GM12878 (cell line): ENCODE data around the gene PLEKHG2. TPM values are rescaled to one million over a fixed set of nuclear protein-coding genes. Genes with fewer than 3 reads are reported as not detected.

Experiments used
- ATAC-seq: fragments of 200-7000 bp; cut with Tn5 transposase; 3 replicates; pipeline ENCODE4 v1.9.1; 2020; ENCODE audit warnings: mild to moderate bottlenecking, moderate library complexity
- BruUV-seq: library from RNA; stranded (reverse); fragments of 400-500 nt; replicated peaks from 2 replicates; lab custom pipeline; 2021; lab: Mats Ljungman, UMichigan
- CTCF ChIA-PET: fragments of 300-600 bp; sonication (Branson Sonifier 250); formaldehyde crosslinking; extraction: SDS; loops from one replicate; lab custom pipeline; 2021; ENCODE audit warnings: inconsistent platforms; lab: Yijun Ruan, JAX
- POLR2A ChIA-PET: fragments of 350-600 bp; formaldehyde crosslinking; extraction: SDS; loops from one replicate; lab custom pipeline; 2021; ENCODE audit warnings: inconsistent platforms; lab: Charles Lee
- RAD21 ChIA-PET: fragments of 300-600 bp; sonication (Branson Sonifier 250); formaldehyde crosslinking; loops from one replicate; lab custom pipeline; 2023; ENCODE audit warnings: antibody characterized with exemption; ENCODE audit not compliant: unreplicated experiment; lab: Charles Lee
- SMC1A ChIA-PET: fragments of 300-600 bp; sonication (Branson Sonifier 250); formaldehyde crosslinking; loops from one replicate; lab custom pipeline; 2023; ENCODE audit not compliant: unreplicated experiment, uncharacterized antibody; lab: Charles Lee
- DNase-seq: peaks from one replicate; pipeline ENCODE4 v3.0.0-alpha.2; 2011; ENCODE audit warnings: low read depth, low spot score
- FAIRE-seq: peaks from 3 replicates; lab custom pipeline; 2011; peaks lifted over from hg19 to GRCh38; lab: Jason Lieb, UNC
- H2AFZ ChIP-seq: 2 replicates; pipeline ENCODE4 v1.6.0; 2011; ENCODE audit warnings: low read depth, low read length, control low read depth; ENCODE audit not compliant: control insufficient read depth
- H3K27ac ChIP-seq: 2 replicates; pipeline ENCODE4 v1.5.1; 2011; ENCODE audit warnings: control low read depth; ENCODE audit not compliant: control insufficient read depth, insufficient read depth
- H3K27me3 ChIP-seq, 2 experiments: replicated peaks in 1 of 2; 2 replicates each; pipeline versions ENCODE4 v1.6.0 to v1.6.1; 2011; ENCODE audit warnings: low read length in 1 of 2; ENCODE audit not compliant: control insufficient read depth in 2 of 2, insufficient read depth in 2 of 2
- H3K36me3 ChIP-seq, 2 experiments: 2 replicates each; pipeline ENCODE4 v1.5.1; 2011; ENCODE audit warnings: low read length in 1 of 2; ENCODE audit not compliant: control insufficient read depth in 2 of 2, insufficient read depth in 2 of 2
- H3K4me1 ChIP-seq: 2 replicates; pipeline ENCODE4 v1.6.1; 2011; ENCODE audit warnings: mild to moderate bottlenecking, low read length, moderate library complexity, mixed read lengths; ENCODE audit not compliant: control insufficient read depth, insufficient read depth
- H3K4me2 ChIP-seq: 2 replicates; pipeline ENCODE4 v1.6.0; 2011; ENCODE audit warnings: control low read depth; ENCODE audit not compliant: control insufficient read depth, insufficient read depth
- H3K4me3 ChIP-seq: fragments of 200-600 bp; sonication (generic); 2 replicates; pipeline ENCODE4 v1.5.1; 2016
- H3K79me2 ChIP-seq: 2 replicates; pipeline ENCODE4 v1.6.0; 2011; ENCODE audit warnings: low read length; ENCODE audit not compliant: control insufficient read depth, insufficient read depth
- H3K9ac ChIP-seq: 2 replicates; pipeline ENCODE4 v1.8.0; 2011; ENCODE audit warnings: low read length, control low read depth, mixed read lengths; ENCODE audit not compliant: control insufficient read depth, insufficient read depth
- H3K9me3 ChIP-seq: replicated peaks from 3 replicates; pipeline ENCODE4 v1.5.1; 2011; ENCODE audit warnings: mild to moderate bottlenecking, low read length; ENCODE audit not compliant: control insufficient read depth, insufficient read depth
- H4K20me1 ChIP-seq: 2 replicates; pipeline ENCODE4 v1.6.0; 2011; ENCODE audit not compliant: control insufficient read depth, insufficient read depth
- ATF7 ChIP-seq: fragments of 450-650 bp; IDR thresholded peaks from 2 replicates; pipeline ENCODE4 v1.6.1; 2016; ENCODE audit warnings: low read depth, mild to moderate bottlenecking
- BRCA1 ChIP-seq: IDR thresholded peaks from 2 replicates; pipeline ENCODE4 v1.6.1; 2011; ENCODE audit warnings: low read depth, low read length, improper control_type of control experiment
- CREB1 ChIP-seq: IDR thresholded peaks from 2 replicates; pipeline ENCODE4 v1.6.1; 2012; ENCODE audit warnings: low read depth, mild to moderate bottlenecking, inconsistent platforms
- CUX1 ChIP-seq: IDR thresholded peaks from 2 replicates; pipeline ENCODE4 v1.6.1; 2012; ENCODE audit warnings: improper control_type of control experiment, low read depth, low read length; ENCODE audit not compliant: insufficient replicate concordance
- FOXM1 ChIP-seq: IDR thresholded peaks from 2 replicates; pipeline ENCODE4 v1.6.1; 2012; ENCODE audit warnings: low read depth, mild to moderate bottlenecking, inconsistent platforms, low read length, moderate library complexity
- JUNB ChIP-seq: IDR thresholded peaks from 2 replicates; pipeline ENCODE4 v1.6.1; 2016; ENCODE audit warnings: antibody characterized with exemption, mild to moderate bottlenecking
- MTA2 ChIP-seq: fragments of 450-650 bp; IDR thresholded peaks from 2 replicates; pipeline ENCODE4 v1.6.1; 2016; ENCODE audit warnings: low read depth, mild to moderate bottlenecking, moderate library complexity
- NR2C1 ChIP-seq: fragments of 450-650 bp; IDR thresholded peaks from 2 replicates; pipeline ENCODE4 v1.6.1; 2017; ENCODE audit warnings: antibody characterized with exemption, mild to moderate bottlenecking, moderate library complexity
- NRF1 ChIP-seq: conservative IDR thresholded peaks from 2 replicates; pipeline ENCODE4 v1.6.1; 2011; ENCODE audit warnings: mild to moderate bottlenecking, low read depth, low read length, improper control_type of control experiment
- PRDM15 ChIP-seq: fragments of 450-650 bp; formaldehyde crosslinking; IDR thresholded peaks from 2 replicates; pipeline ENCODE4 v1.4.0; 2020; ENCODE audit warnings: mild to moderate bottlenecking, moderate library complexity
- SRF ChIP-seq, 2 experiments: IDR thresholded peaks; 2 replicates each; pipeline ENCODE4 v1.6.1; 2011; ENCODE audit warnings: low read depth in 2 of 2, low read length in 2 of 2, mild to moderate bottlenecking in 1 of 2, moderate library complexity in 1 of 2
- TAF1 ChIP-seq: IDR thresholded peaks from 2 replicates; pipeline ENCODE4 v1.6.1; 2011; ENCODE audit warnings: mild to moderate bottlenecking, low read depth, low read length, borderline replicate concordance
- USF1 ChIP-seq: IDR thresholded peaks from 2 replicates; pipeline ENCODE4 v1.6.1; 2011; ENCODE audit warnings: borderline replicate concordance, low read depth, mild to moderate bottlenecking, moderate library complexity, mixed read lengths, low read length; ENCODE audit not compliant: insufficient read depth; ENCODE audit errors: extremely low read length
- WGBS: methylation state at CpG from one replicate; pipeline ENCODE4 v1.1.6; 2016; ENCODE audit warnings: low lambda C conversion rate; ENCODE audit not compliant: insufficient replicate concordance, insufficient coverage; ENCODE audit errors: missing lambda C conversion rate; 5-methylcytosine and 5-hydroxymethylcytosine counted together
- in situ Hi-C: fragments of 300-500 bp; cut with MboI; formaldehyde crosslinking; loops from 9 replicates; pipeline ENCODE4 v1.14.3; 2018; ENCODE audit warnings: mixed read lengths
- intact Hi-C: fragments of 100-400 bp; cut with micrococcal nuclease; formaldehyde crosslinking; loops from one replicate; pipeline ENCODE4 v1.14.2; 2022; ENCODE audit not compliant: unreplicated experiment
- polyA plus RNA-seq, 11 experiments: library from polyadenylated mRNA; depleted of rRNA in 4 of 11; unstranded in 6 of 11; stranded (reverse) in 5 of 11; fragments of >200 nt; fragmentation: Nextera tagmentation in 4 of 11; fragmentation: Illumina TruSeq in 1 of 11; extraction: Ambion mirVana in 4 of 11; extraction: Trizol in 1 of 11; gene quantifications; 1 replicate in 1 of 11; 2 replicates in 10 of 11; pipeline versions ENCODE4 v1.2.1 to v1.2.3, GENCODE V29; 2011 to 2016; ENCODE audit warnings: inconsistent platforms in 2 of 11, missing spikeins in 2 of 11, low read depth in 1 of 11
- total RNA-seq, 4 experiments: library from RNA; depleted of rRNA in 3 of 4; stranded (reverse); fragments of >200 nt in 3 of 4; fragmentation: Illumina TruSeq in 1 of 4; extraction: Trizol in 1 of 4; gene quantifications; 2 replicates each; pipeline versions ENCODE4 v1.2.1 to v1.2.3, GENCODE V29; 2013 to 2021

The PLEKHG2 gene
- total and polyA plus RNA-seq, 10 of the 15 experiments (the other 5 are each of a cell fraction or from before 2014, with no cell fraction given): 3.0 to 62.5 (median 17.2) TPM

GRCh38 chr19:39474139-39474620, 61.7 kb downstream of the PLEKHG2 start:
- ATAC-seq (peak; percentile 93), FAIRE-seq (no peak), DNase-seq (no peak)
- Histone ChIP-seq H3K27me3 (no peaks in the 10 kb centered on the region), H3K36me3 (peaks cover 41 to 58% of the 10 kb centered on the region in 2 experiments), H3K9me3 (no peaks in the 10 kb centered on the region), H3K9ac (no peak overlapping the region), H3K4me3 (no peak overlapping the region), H3K79me2 (no peaks in the 10 kb centered on the region), H3K27ac (no peak overlapping the region), H2AFZ (no peak overlapping the region), H3K4me2 (no peak overlapping the region), H3K4me1 (no peaks in the 10 kb centered on the region), H4K20me1 (no peaks in the 10 kb centered on the region)
- ChIA-PET RAD21 (interaction anchor here (1.1 to 1.9 kb wide), 4 partner anchors 29 to 78 kb away, joined by 4 to 6 read pairs (median 4); partner anchors contain the start of gene EID2B), SMC1A (interaction anchor here (1.0 to 1.7 kb wide), 6 partner anchors 16 to 62 kb away, joined by 3 to 8 read pairs (median 4); partner anchors contain the start of genes EID2B and RPS16), CTCF (interaction anchor here (0.8 to 3.9 kb wide), 27 partner anchors 11 to 201 kb away, joined by 3 to 41 read pairs (median 4); partner anchors contain the start of genes DLL3, EID2B, RPS16 and SUPT5H), POLR2A (no interaction called here)
- intact Hi-C loops: loop anchor here (1.0 kb wide), 1 partner anchor 58 kb away; the partner anchor contains the start of gene EID2B
- WGBS: 41% methylated on average over 8 of the region's 9 CpGs
- in situ Hi-C loops: no loop called here
- BruUV-seq: no TSS peak
- no peak for TF ChIP-seq MTA2
- TF ChIP-seq CUX1: no peak
- no peak for TF ChIP-seq FOXM1
- no peak for TF ChIP-seq USF1
- no peak for TF ChIP-seq ATF7
- TF ChIP-seq NR2C1: no peak
- no peak for TF ChIP-seq NRF1
- no peak for TF ChIP-seq CREB1
- TF ChIP-seq BRCA1: no peak
- no peak for TF ChIP-seq TAF1
- TF ChIP-seq PRDM15 (CRISPR knock-in tag): no peak
- no peak for TF ChIP-seq SRF (IDR thresholded peaks at IDR 0.05; ENCODE audit: low read depth in 2 of 2, low read length in 2 of 2)
- no peak for TF ChIP-seq JUNB
